ENCODE results near the gene ZNF618.
A peak's percentile ranks its signal among the peaks of the same experiment; 100 is the strongest.

Gene ZNF618

DNA sequence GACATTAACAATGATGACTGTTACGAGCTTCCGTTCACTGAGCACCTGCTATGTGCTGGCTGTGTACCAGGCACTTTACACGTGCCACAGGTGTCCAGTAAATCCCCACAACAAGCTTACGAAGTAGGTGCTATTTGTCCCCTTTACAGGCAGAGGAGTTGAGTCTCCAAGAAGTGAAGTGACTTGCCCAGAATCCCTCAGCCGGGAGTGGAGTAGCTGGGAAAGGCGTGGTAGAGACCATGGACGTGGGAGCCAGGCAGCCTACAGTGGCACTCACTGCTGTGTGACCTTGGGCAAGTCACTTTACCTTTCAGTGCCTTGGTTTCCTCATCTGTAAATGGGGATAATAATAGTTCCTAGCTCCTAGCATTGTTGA, 202.7 kb downstream of the ZNF618 start:
- TF ChIP-seq, protein P1, sequence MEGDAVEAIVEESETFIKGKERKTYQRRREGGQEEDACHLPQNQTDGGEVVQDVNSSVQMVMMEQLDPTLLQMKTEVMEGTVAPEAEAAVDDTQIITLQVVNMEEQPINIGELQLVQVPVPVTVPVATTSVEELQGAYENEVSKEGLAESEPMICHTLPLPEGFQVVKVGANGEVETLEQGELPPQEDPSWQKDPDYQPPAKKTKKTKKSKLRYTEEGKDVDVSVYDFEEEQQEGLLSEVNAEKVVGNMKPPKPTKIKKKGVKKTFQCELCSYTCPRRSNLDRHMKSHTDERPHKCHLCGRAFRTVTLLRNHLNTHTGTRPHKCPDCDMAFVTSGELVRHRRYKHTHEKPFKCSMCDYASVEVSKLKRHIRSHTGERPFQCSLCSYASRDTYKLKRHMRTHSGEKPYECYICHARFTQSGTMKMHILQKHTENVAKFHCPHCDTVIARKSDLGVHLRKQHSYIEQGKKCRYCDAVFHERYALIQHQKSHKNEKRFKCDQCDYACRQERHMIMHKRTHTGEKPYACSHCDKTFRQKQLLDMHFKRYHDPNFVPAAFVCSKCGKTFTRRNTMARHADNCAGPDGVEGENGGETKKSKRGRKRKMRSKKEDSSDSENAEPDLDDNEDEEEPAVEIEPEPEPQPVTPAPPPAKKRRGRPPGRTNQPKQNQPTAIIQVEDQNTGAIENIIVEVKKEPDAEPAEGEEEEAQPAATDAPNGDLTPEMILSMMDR (IDR thresholded peaks at IDR 0.05; ENCODE audit: poor library complexity, severe bottlenecking): no peak
- H3K36me3 ChIP-seq (ENCODE audit: low read depth): no peaks in the 10 kb centered on the region
- no peak for DNase-seq (ENCODE audit: low spot score)
- H3K9me3 ChIP-seq (ENCODE audit: severe bottlenecking): no peaks in the 10 kb centered on the region
- ATAC-seq (ENCODE audit: low read depth): no peak
- no peaks in the 10 kb centered on the region for H3K27me3 ChIP-seq (ENCODE audit: insufficient read depth, poor library complexity, severe bottlenecking)
- no peaks in the 10 kb centered on the region for H3K4me1 ChIP-seq (ENCODE audit: insufficient read depth, poor library complexity, severe bottlenecking)
- no peak overlapping the region for H3K27ac ChIP-seq (ENCODE audit: poor library complexity, severe bottlenecking)
- no peak overlapping the region for H3K4me3 ChIP-seq (ENCODE audit: severe bottlenecking)

DNA sequence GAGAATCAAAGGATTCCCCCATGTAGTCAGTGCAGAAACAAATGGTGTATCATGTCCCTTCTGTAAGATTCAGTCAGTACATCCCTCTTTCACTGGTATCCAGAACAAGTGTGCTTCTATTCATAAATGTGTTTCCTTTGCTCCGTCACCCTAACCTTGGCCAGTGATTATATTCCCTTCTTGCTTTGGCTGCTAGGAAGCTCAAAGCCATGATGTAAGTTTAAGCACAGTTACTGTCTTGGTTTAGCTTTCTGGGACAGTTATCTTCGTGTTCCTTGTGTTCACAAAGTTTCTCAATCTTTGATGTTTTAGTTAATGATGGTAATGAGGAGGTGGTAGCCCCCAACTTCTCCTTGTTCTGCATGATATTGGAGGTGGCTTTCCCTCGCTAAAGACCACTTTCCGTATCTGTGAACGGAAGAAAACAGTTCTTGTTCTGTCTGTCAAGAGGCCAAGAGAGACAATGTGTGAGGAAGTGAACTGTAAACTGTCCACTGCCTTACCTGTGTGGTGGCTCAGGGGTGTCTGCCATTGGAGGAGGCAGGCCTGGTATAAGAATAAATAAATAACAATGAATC, 204.2 kb downstream of the ZNF618 start:
- Histone ChIP-seq H3K27ac (ENCODE audit: poor library complexity, severe bottlenecking) (no peak overlapping the region), H3K4me3 (ENCODE audit: severe bottlenecking) (no peak overlapping the region), H3K9me3 (ENCODE audit: severe bottlenecking) (no peaks in the 10 kb centered on the region), H3K27me3 (ENCODE audit: insufficient read depth, poor library complexity, severe bottlenecking) (no peaks in the 10 kb centered on the region), H3K36me3 (ENCODE audit: low read depth) (no peaks in the 10 kb centered on the region), H3K4me1 (ENCODE audit: insufficient read depth, poor library complexity, severe bottlenecking) (no peaks in the 10 kb centered on the region)
- ATAC-seq (ENCODE audit: low read depth): no peak
- TF ChIP-seq, protein P1 (IDR thresholded peaks at IDR 0.05; ENCODE audit: poor library complexity, severe bottlenecking): no peak
- no peak for DNase-seq (ENCODE audit: low spot score)

DNA sequence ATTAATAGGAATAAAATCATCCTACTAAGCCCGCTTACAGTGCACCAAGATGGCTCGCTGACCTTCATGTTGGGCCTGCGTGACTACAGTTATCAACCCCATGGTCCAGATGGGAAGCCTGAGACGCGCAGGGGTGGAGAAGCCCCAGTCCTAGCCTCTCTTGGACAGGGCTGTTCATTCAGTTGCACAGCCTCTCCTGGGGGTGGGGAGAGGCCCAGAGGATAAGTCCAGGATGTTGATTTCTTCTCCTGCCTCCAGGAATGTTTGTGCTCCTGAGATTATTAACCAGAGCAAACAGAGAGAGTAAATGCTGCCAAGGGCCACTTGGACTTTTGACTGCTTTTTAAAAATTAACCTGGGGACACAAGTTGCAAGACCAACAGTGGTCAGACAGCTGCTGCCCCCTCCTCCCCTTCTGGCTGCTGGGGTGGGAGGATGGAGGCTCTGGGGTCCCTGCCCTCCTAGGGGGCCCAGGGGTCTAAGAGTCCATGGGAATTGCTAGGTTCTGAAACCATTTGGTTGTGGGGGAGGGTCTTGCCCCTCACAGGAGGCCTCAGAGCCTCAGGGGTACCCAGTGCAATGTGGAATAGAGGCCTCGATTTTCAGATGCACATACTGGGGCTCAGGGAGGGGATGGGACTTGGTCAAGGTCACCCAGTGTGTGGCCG, 204.8 kb downstream of the ZNF618 start:
- no peaks in the 10 kb centered on the region for H3K4me1 ChIP-seq (ENCODE audit: insufficient read depth, poor library complexity, severe bottlenecking)
- H3K36me3 ChIP-seq (ENCODE audit: low read depth): no peaks in the 10 kb centered on the region
- H3K27me3 ChIP-seq (ENCODE audit: insufficient read depth, poor library complexity, severe bottlenecking): no peaks in the 10 kb centered on the region
- H3K4me3 ChIP-seq (ENCODE audit: severe bottlenecking): no peak overlapping the region
- no peak overlapping the region for H3K27ac ChIP-seq (ENCODE audit: poor library complexity, severe bottlenecking)
- DNase-seq (ENCODE audit: low spot score): peak; percentile 23
- TF ChIP-seq, protein P1 (IDR thresholded peaks at IDR 0.05; ENCODE audit: poor library complexity, severe bottlenecking): no peak
- ATAC-seq (ENCODE audit: low read depth): no peak
- no peaks in the 10 kb centered on the region for H3K9me3 ChIP-seq (ENCODE audit: severe bottlenecking)

DNA sequence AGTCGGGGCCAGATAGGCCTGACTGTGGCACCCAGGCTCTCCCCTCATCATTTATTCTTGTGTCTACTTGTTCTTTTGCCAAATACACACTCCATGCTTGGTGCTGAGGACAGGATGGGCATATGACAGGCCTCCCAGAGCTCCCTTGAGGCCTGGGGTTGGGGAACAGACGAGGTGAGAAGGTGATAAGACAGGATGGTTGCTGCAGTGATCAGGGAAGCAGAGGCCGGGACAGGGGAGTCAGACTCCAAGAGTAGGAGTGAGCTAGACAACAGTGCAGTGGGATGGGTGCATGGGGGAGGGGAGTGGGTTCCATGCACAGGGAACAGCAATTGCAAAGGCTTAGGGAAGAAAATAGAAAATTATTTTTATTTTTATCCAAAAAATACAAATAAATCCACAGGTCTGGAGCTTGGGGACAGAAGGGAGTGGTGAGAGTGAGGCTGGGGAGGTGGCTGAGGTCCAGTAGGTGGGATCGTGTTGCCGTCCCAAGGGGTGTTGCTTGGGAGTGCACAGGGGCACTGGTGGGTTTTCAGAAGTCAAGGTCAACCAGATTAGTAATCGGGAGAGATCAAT, 205.4 kb downstream of the ZNF618 start:
- no peak overlapping the region for H3K27ac ChIP-seq (ENCODE audit: poor library complexity, severe bottlenecking)
- H3K36me3 ChIP-seq (ENCODE audit: low read depth): no peaks in the 10 kb centered on the region
- no peak overlapping the region for H3K4me3 ChIP-seq (ENCODE audit: severe bottlenecking)
- peak; percentile 29 for DNase-seq (ENCODE audit: low spot score)
- no peaks in the 10 kb centered on the region for H3K27me3 ChIP-seq (ENCODE audit: insufficient read depth, poor library complexity, severe bottlenecking)
- TF ChIP-seq, protein P1 (IDR thresholded peaks at IDR 0.05; ENCODE audit: poor library complexity, severe bottlenecking): no peak
- ATAC-seq (ENCODE audit: low read depth): no peak
- H3K4me1 ChIP-seq (ENCODE audit: insufficient read depth, poor library complexity, severe bottlenecking): no peaks in the 10 kb centered on the region
- no peaks in the 10 kb centered on the region for H3K9me3 ChIP-seq (ENCODE audit: severe bottlenecking)
